DMS79 (cell line): ENCODE measurements around the gene SCG2.

Source experiments
- DNase-seq: peaks from one replicate; lab custom pipeline; 2025; lab: John Stamatoyannopoulos, UW

Gene SCG2

DNA sequence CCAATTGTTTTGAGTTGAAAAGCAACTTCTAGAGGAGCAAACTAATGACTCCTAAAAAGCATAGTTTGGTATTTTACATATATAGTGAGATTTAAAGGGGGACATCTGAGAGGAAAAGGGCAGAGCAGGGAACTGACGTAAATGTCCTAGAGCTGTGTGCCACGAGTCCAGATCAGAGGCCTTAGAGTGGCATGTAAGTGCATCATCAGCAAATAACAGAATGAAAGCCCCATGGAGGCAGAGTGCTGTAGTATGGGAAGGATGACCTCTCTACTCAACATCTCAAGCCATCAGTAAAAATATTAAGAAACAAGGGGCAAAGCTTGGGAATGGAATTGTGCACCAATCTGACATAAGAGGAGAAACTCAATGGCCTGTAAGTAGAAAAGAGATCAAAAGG, 31.4 kb downstream of the SCG2 start:
- no peak for DNase-seq

DNA sequence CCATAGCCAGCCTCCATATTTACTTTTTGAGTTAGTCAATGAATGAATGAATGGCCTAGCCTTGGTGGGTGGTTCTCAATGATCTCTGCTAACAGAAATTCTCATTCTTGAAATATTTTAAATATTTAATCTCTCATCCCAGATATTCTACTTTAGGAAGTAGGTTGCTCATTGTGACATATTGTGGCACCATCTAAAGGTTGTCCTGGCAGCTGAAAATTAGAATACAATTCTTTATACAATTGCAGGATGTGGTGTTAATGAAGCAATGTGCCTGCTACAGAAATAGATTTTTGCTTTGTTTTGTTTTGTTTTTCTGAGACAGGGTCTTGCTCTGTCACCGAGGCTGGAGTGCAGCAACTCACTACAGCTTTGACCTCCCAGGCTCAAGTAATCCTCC, 35.8 kb downstream of the SCG2 start:
- DNase-seq, result no peak

DNA sequence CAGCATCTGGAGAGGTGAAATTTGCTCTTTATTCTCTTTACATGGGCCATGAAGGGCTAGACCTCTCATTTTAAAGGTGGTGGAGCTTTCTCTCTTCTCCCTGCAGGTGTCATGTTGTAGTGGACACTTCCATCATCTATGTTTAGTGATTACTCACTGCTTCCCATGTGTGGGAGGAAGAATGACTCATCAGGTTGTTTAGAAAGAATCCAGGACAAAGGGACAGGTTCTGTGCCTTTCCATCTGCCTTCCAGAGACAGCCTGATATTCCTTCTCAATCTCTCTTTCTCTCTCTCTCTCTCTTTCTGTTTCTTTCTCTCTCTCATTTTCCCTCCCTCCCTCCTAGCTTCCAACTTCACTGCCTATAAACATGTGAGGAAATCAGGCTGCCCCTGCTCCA, 38.7 kb downstream of the SCG2 start:
- DNase-seq, result no peak

DNA sequence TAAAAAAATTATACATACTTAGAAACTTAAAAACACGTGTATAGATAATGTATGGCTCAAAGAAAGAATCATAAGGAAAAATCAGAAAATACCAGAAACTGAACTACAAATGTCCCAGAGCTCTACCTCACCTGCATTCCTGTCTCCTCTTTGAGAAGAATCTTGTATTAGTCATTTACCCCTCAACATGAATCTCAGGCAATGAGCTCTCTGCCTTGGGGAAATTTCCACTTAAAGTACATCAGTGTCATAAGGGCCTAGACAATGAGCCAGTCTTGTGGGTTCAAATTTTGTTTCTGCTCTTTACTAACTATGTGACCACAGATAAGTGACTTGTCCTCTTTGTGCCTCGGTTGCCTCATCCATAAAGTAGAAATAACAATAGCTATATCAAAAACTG, 40.1 kb downstream of the SCG2 start:
- DNase-seq, result no peak

GRCh38 chr2:223560749-223561435, 41.3 kb downstream of the SCG2 start:
- DNase-seq, result no peak

DNA sequence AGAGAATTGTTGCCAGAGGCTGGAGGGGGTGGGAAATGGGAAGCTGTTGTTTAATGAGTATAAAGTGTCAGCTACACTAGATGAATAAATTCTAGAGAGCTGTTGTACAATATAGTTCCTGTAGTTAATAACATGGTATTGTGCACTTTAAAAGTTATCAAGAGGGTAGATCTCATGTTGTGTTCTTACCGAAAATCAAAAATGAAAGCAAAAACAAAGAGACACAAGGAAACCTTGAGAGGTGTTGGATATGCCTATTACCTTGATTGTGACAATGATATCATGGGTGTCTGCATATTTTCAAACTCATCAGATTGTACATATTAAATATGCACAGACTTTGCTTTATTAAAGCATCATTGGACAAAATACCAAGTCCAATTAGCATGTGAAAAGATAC, 43.2 kb downstream of the SCG2 start:
- no peak for DNase-seq

DNA sequence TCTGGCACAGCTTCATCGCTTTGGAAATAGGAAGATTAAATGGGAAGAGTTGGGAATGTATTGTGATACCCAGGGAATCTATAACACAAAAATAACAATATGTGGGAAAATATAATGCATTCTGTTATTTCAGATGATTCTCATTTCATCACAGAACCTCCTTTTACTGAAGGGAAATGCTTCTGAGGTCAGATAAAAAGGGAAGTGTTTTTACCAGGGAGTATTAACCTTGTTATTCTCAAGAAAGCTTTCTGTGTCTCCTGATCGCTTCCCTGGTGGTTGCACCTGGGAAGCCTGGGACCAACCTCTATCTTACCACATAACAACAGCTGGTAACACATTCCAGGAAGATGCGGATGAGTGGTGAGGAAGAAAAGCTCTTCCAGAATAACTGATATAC, 47.2 kb downstream of the SCG2 start:
- DNase-seq, result no peak

DNA sequence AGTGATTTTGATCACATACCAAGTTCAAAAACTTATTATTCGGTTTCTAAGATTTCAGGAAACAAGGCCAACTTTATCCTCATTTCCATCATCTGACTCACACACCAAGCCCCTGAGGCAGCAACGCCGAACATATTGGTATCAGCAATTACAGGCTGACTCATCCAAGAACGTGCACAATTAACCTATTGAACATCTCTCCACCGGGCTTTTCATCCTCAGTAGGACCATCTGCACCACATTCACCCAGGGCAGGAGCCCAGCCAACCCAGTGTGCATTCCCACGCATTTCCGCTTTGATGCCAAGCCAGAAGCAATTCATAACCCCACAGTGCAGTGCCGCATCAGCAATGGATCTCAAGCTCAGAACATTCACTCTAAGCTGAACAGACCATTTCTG, 52.9 kb downstream of the SCG2 start:
- DNase-seq, result no peak

DNA sequence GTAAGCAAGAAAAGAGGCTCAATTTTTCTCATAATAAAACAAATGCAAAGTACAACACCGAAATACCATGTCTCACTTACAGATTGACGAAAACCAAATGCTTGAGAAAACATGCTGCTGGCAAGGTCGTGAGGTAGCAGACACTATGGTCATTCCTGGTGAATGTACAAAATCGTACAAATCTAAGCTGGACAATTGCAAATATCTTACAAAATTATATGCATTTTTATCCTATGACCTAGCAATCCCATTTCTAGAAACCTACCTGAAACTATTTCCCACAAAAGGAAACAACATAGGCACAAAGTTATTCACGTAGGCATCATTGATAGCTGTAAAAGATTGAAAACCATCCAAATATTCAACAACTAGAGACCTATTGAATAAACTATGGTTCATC, 54.0 kb downstream of the SCG2 start:
- no peak for DNase-seq
